Measurements from ENCODE around the gene ZNF668. TPM values are rescaled to one million over a fixed set of nuclear protein-coding genes. Genes with fewer than 3 reads are reported as not detected.

ZNF668 gene
- polyA plus RNA-seq, 1 of the 3 experiments (the other 2 are of a cell fraction), result 13.6 TPM

GRCh38 chr16:31061813-31062440, 12.1 kb downstream of the ZNF668 start:
- Histone ChIP-seq H3K79me2 (ENCODE audit: insufficient read depth) (peaks cover 64% of the 10 kb centered on the region), H3K9me2 (no peaks in the 10 kb centered on the region), H3F3A (replicated peaks; ENCODE audit: insufficient read depth) (peaks cover 16% of the 10 kb centered on the region), H3K36me3 (replicated peaks in 1 of 2; ENCODE audit: control insufficient read depth in 1 of 2, insufficient read depth in 2 of 2, low read length in 1 of 2) (peaks cover 15 to 27% of the 10 kb centered on the region in 2 experiments), H3K4me1 (ENCODE audit: control insufficient read depth in 1 of 2, insufficient read depth in 2 of 2, low read depth in 1 of 2, low read length in 1 of 2) (peaks cover 0 to 11% of the 10 kb centered on the region in 2 experiments; a peak in 3 of 4 replicates), H3K9me3 (no peaks in the 10 kb centered on the region), H3K4me3 (ENCODE audit: low read depth in 2 of 2, low read length in 1 of 2) (no peak overlapping the region), H3K4me2 (no peak overlapping the region), H2AFZ (ENCODE audit: low read depth) (no peak overlapping the region), H4K20me1 (ENCODE audit: insufficient read depth) (no peaks in the 10 kb centered on the region), H3K9ac (no peak overlapping the region), H3K27ac (ENCODE audit: low read depth in 2 of 2, low read length in 1 of 2) (no peak overlapping the region), H3K27me3 (ENCODE audit: insufficient read depth) (no peaks in the 10 kb centered on the region)
- CTCF ChIA-PET, result no interaction called here
- POLR2A ChIA-PET, result no interaction called here
- 97% methylated on average over 53 of the region's 54 CpGs for WGBS (ENCODE audit: low lambda C conversion rate)
- DNase-seq, result no peak
- no peak for TF ChIP-seq MXI1 (IDR thresholded peaks at IDR 0.05; ENCODE audit: low read depth, low read length)

DNA sequence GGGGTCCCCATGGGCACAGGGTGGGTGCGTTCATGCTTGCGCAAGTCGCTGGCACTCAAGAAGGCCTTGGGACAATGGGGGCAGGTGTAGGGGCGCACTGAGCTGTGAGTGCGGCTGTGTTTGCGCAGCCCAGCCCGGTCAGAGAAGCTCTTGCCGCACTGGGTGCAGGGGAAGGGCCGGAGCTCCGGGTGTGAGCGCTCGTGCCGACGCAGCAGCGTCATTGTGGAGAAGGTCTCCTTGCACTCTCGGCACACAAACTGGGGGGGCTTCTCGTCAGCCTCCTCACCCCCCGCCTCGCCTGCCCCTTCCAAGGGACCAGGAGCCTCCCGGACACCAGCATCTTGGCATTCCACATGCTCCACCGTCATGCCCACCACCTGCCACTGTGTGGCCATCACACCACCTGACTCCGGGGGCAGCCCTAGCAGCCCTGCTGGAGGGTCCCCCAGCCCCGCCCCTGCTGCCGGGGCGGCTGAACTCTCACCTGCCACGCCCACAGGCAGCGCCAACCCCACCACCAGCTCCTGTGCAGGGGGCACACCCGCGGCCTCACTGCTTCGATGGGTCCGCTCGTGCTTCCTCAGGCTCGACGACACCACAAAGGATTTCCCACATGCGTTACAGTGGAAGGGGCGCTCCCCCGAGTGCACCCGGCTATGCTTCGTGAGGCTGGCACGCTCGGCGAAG, 12.8 kb downstream of the ZNF668 start:
- Histone ChIP-seq H4K20me1 (ENCODE audit: insufficient read depth) (no peaks in the 10 kb centered on the region), H3K4me1 (ENCODE audit: control insufficient read depth in 1 of 2, insufficient read depth in 2 of 2, low read depth in 1 of 2, low read length in 1 of 2) (peaks cover 0 to 11% of the 10 kb centered on the region in 2 experiments; a peak in 3 of 4 replicates), H3K9ac (no peak overlapping the region), H3F3A (replicated peaks; ENCODE audit: insufficient read depth) (peaks cover 9% of the 10 kb centered on the region), H3K36me3 (replicated peaks in 1 of 2; ENCODE audit: control insufficient read depth in 1 of 2, insufficient read depth in 2 of 2, low read length in 1 of 2) (peaks cover 15 to 27% of the 10 kb centered on the region in 2 experiments), H3K79me2 (ENCODE audit: insufficient read depth) (peaks cover 57% of the 10 kb centered on the region), H3K4me3 (ENCODE audit: low read depth in 2 of 2, low read length in 1 of 2) (no peak overlapping the region), H3K27me3 (ENCODE audit: insufficient read depth) (no peaks in the 10 kb centered on the region), H3K9me2 (no peaks in the 10 kb centered on the region), H3K4me2 (no peak overlapping the region), H2AFZ (ENCODE audit: low read depth) (no peak overlapping the region), H3K9me3 (no peaks in the 10 kb centered on the region), H3K27ac (ENCODE audit: low read depth in 2 of 2, low read length in 1 of 2) (no peak overlapping the region)
- TF ChIP-seq CHD2 (IDR thresholded peaks at IDR 0.05; ENCODE audit: low read length, partially characterized antibody) (no peak), GABPA (IDR thresholded peaks at IDR 0.05; ENCODE audit: low read depth) (no peak), EZH2phosphoT487 (IDR thresholded peaks at IDR 0.05; ENCODE audit: borderline replicate concordance, low read depth) (no peak), FOSL2 (IDR thresholded peaks at IDR 0.05; ENCODE audit: borderline replicate concordance, low read depth) (no peak), PBX3 (IDR thresholded peaks at IDR 0.05) (no peak), FOXM1 (IDR thresholded peaks at IDR 0.05; ENCODE audit: low read depth) (no peak), TCF12 (IDR thresholded peaks at IDR 0.05) (no peak), RAD21 (IDR thresholded peaks at IDR 0.05; ENCODE audit: low read length) (no peak), MXI1 (IDR thresholded peaks at IDR 0.05; ENCODE audit: low read depth, low read length) (no peak)
- TF ChIP-seq, protein P1, sequence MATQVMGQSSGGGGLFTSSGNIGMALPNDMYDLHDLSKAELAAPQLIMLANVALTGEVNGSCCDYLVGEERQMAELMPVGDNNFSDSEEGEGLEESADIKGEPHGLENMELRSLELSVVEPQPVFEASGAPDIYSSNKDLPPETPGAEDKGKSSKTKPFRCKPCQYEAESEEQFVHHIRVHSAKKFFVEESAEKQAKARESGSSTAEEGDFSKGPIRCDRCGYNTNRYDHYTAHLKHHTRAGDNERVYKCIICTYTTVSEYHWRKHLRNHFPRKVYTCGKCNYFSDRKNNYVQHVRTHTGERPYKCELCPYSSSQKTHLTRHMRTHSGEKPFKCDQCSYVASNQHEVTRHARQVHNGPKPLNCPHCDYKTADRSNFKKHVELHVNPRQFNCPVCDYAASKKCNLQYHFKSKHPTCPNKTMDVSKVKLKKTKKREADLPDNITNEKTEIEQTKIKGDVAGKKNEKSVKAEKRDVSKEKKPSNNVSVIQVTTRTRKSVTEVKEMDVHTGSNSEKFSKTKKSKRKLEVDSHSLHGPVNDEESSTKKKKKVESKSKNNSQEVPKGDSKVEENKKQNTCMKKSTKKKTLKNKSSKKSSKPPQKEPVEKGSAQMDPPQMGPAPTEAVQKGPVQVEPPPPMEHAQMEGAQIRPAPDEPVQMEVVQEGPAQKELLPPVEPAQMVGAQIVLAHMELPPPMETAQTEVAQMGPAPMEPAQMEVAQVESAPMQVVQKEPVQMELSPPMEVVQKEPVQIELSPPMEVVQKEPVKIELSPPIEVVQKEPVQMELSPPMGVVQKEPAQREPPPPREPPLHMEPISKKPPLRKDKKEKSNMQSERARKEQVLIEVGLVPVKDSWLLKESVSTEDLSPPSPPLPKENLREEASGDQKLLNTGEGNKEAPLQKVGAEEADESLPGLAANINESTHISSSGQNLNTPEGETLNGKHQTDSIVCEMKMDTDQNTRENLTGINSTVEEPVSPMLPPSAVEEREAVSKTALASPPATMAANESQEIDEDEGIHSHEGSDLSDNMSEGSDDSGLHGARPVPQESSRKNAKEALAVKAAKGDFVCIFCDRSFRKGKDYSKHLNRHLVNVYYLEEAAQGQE (IDR thresholded peaks at IDR 0.05; ENCODE audit: low read depth, low read length), result no peak
- POLR2A ChIA-PET, result no interaction called here
- CTCF ChIA-PET, result interaction anchor here (1.9 kb wide), 1 partner anchor 11 kb away, joined by 6 read pairs; no protein-coding TSS in a partner anchor
- DNase-seq, result no peak
- WGBS (ENCODE audit: low lambda C conversion rate), result 91% methylated on average over 36 of the region's 42 CpGs

All from SK-N-SH (cell line).